GM23338 (cell line): ENCODE results near the gene CASS4. TPM values are rescaled to one million over a fixed set of nuclear protein-coding genes. Genes with fewer than 3 reads are reported as not detected.
A peak's percentile ranks its signal among the peaks of the same experiment; 100 is the strongest.

Source experiments
- ATAC-seq: fragments of 200-7000 bp; cut with Tn5 transposase; 3 replicates; pipeline ENCODE4 v1.9.1; 2020
- DNase-seq: peaks from one replicate; pipeline ENCODE4 v3.0.0-alpha.2; 2015; ENCODE audit warnings: low spot score
- H2AFZ ChIP-seq: fragments of 200-600 bp; sonication (generic); 2 replicates; pipeline ENCODE4 v1.8.0; 2016; ENCODE audit warnings: antibody characterized with exemption, mild to moderate bottlenecking, moderate library complexity
- H3F3A ChIP-seq: fragments of 200-600 bp; sonication (generic); replicated peaks from 2 replicates; pipeline ENCODE4 v1.8.0; 2017; ENCODE audit warnings: antibody characterized with exemption, mixed run types, low read depth
- H3K27ac ChIP-seq: fragments of 200-600 bp; sonication (generic); 2 replicates; pipeline ENCODE4 v1.6.1; 2016; ENCODE audit warnings: low read depth
- H3K27me3 ChIP-seq: fragments of 200-600 bp; sonication (generic); 2 replicates; pipeline ENCODE4 v1.8.0; 2016; ENCODE audit warnings: mild to moderate bottlenecking, mixed run types, moderate library complexity; ENCODE audit not compliant: insufficient read depth
- H3K36me3 ChIP-seq: fragments of 200-600 bp; sonication (generic); 2 replicates; pipeline ENCODE4 v1.8.0; 2016; ENCODE audit warnings: mild to moderate bottlenecking; ENCODE audit not compliant: insufficient read depth
- H3K4me1 ChIP-seq: fragments of 200-600 bp; sonication (generic); 2 replicates; pipeline ENCODE4 v1.8.0; 2016; ENCODE audit warnings: mild to moderate bottlenecking, moderate library complexity; ENCODE audit not compliant: insufficient read depth
- H3K4me2 ChIP-seq: fragments of 200-600 bp; sonication (generic); 2 replicates; pipeline ENCODE4 v1.7.1; 2017; ENCODE audit warnings: mixed run types
- H3K4me3 ChIP-seq: fragments of 200-600 bp; sonication (generic); 2 replicates; pipeline ENCODE4 v1.6.1; 2016; ENCODE audit warnings: mixed run types
- H3K79me2 ChIP-seq: fragments of 200-600 bp; sonication (generic); replicated peaks from 2 replicates; pipeline ENCODE4 v1.8.0; 2017; ENCODE audit warnings: mild to moderate bottlenecking; ENCODE audit not compliant: insufficient read depth
- H3K9me2 ChIP-seq: fragments of 200-600 bp; sonication (generic); 2 replicates; pipeline ENCODE4 v1.8.0; 2017; ENCODE audit not compliant: insufficient read depth
- H4K20me1 ChIP-seq: fragments of 200-600 bp; sonication (generic); replicated peaks from 2 replicates; pipeline ENCODE4 v1.8.0; 2017; ENCODE audit warnings: mild to moderate bottlenecking; ENCODE audit not compliant: insufficient read depth
- H3K27ac Mint-ChIP-seq: 2 replicates; pipeline ENCODE4 v1.8.0; 2020; ENCODE audit warnings: inconsistent platforms, mild to moderate bottlenecking, moderate library complexity, mixed read lengths
- H3K27me3 Mint-ChIP-seq: 3 replicates; pipeline ENCODE4 v1.8.0; 2022; ENCODE audit warnings: low read depth, mild to moderate bottlenecking, moderate library complexity, mixed read lengths, inconsistent platforms; ENCODE audit not compliant: insufficient read depth, poor library complexity
- H3K36me3 Mint-ChIP-seq: 3 replicates; pipeline ENCODE4 v1.8.0; 2021; ENCODE audit warnings: low read depth, mild to moderate bottlenecking, inconsistent platforms, moderate library complexity, mixed read lengths
- H3K4me1 Mint-ChIP-seq: 3 replicates; pipeline ENCODE4 v1.8.0; 2020; ENCODE audit warnings: mild to moderate bottlenecking, inconsistent platforms, mixed read lengths
- H3K4me3 Mint-ChIP-seq: 3 replicates; pipeline ENCODE4 v1.8.0; 2021; ENCODE audit warnings: moderate library complexity, mild to moderate bottlenecking, inconsistent platforms, mixed read lengths
- H3K9me3 Mint-ChIP-seq: 3 replicates; pipeline ENCODE4 v1.8.0; 2020; ENCODE audit warnings: moderate library complexity, mild to moderate bottlenecking, inconsistent platforms, mixed read lengths
- EZH2 ChIP-seq: fragments of 200-600 bp; sonication (generic); IDR thresholded peaks from one replicate; pipeline ENCODE4 v1.8.0; 2017; ENCODE audit warnings: antibody characterized with exemption, mild to moderate bottlenecking, low read depth; ENCODE audit not compliant: unreplicated experiment
- EZH2phosphoT487 ChIP-seq: fragments of 200-600 bp; sonication (generic); IDR thresholded peaks from one replicate; pipeline ENCODE4 v1.8.1; 2018; ENCODE audit warnings: antibody characterized with exemption; ENCODE audit not compliant: unreplicated experiment
- JUNB ChIP-seq: IDR thresholded peaks from one replicate; pipeline ENCODE4 v1.6.1; 2016; ENCODE audit warnings: antibody characterized with exemption; ENCODE audit not compliant: unreplicated experiment
- ZNF114 ChIP-seq: fragments of 250-450 bp; sonication (Bioruptor Pico); IDR thresholded peaks from 2 replicates; pipeline ENCODE4 v1.5.0; 2020; ENCODE audit warnings: mild to moderate bottlenecking, moderate library complexity
- ZNF331 ChIP-seq: fragments of 250-450 bp; sonication (Bioruptor Pico); IDR thresholded peaks from 2 replicates; pipeline ENCODE4 v1.5.0; 2020; ENCODE audit warnings: low read depth, mild to moderate bottlenecking, moderate library complexity
- long read RNA-seq: library from polyadenylated mRNA; unstranded; transcript quantifications from one replicate; pipeline ENCODE4 v2.0.0, GENCODE V29; 2020; ENCODE audit not compliant: unreplicated experiment
- polyA plus RNA-seq: library from polyadenylated mRNA; unstranded; fragments of >200 nt; fragmentation: Nextera tagmentation; extraction: Ambion mirVana; gene quantifications from 2 replicates; pipeline ENCODE4 v1.2.1, GENCODE V29; 2016
- total RNA-seq: library from RNA; depleted of rRNA; stranded (reverse); fragments of >200 nt; shearing (Covaris generic); gene quantifications from 2 replicates; pipeline ENCODE4 v1.2.3, GENCODE V29; 2014; rRNA removed
- TF ChIP-seq, protein P1 (sequence below): fragments of 250-450 bp; sonication (Bioruptor Pico); IDR thresholded peaks from 2 replicates; pipeline ENCODE4 v1.5.0; 2020; ENCODE audit warnings: mild to moderate bottlenecking, moderate library complexity
- TF ChIP-seq, protein P2 (sequence below): IDR thresholded peaks from one replicate; pipeline ENCODE4 v1.6.1; 2018; ENCODE audit warnings: antibody characterized with exemption; ENCODE audit not compliant: unreplicated experiment

The CASS4 gene, protein sequence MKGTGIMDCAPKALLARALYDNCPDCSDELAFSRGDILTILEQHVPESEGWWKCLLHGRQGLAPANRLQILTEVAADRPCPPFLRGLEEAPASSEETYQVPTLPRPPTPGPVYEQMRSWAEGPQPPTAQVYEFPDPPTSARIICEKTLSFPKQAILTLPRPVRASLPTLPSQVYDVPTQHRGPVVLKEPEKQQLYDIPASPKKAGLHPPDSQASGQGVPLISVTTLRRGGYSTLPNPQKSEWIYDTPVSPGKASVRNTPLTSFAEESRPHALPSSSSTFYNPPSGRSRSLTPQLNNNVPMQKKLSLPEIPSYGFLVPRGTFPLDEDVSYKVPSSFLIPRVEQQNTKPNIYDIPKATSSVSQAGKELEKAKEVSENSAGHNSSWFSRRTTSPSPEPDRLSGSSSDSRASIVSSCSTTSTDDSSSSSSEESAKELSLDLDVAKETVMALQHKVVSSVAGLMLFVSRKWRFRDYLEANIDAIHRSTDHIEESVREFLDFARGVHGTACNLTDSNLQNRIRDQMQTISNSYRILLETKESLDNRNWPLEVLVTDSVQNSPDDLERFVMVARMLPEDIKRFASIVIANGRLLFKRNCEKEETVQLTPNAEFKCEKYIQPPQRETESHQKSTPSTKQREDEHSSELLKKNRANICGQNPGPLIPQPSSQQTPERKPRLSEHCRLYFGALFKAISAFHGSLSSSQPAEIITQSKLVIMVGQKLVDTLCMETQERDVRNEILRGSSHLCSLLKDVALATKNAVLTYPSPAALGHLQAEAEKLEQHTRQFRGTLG
- 0.12 TPM in 1 of 2 replicates, not detected in the other for total RNA-seq
- not detected in 2 replicates for polyA plus RNA-seq
- long read RNA-seq: 0 reads

DNA sequence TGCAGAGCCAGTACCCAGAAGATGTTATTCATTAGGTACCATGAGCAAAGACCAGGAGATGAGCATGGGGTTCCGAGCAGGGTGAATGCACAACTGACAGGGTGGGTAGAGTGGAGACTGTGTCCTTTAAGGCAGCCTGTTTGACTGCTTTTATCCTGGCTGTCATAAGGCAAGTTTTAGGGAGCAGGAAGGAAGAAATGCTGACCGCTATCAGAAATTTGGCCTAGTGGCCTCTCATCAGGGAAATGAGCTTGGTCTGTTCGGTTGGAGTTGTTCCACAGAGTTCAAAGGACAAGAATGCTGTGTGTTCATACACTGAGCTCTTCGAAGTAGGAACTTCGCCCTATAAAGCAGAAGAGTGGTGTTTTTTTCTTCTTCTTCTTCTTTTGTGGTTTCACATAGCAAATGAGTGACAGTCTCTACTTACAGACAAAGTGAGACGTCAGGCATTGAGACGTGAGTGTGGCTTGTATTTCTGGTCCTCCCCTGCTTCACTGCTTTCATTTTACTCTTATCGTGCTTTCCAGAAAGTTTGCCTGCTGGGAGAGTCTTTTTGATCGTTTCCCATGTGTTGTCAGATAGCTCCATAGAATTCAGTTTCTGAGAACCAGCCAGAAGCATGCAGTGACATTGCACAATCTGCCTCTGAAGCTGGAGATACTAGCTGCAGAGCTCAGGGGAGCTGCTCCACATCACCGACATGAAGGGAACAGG is at the start of gene CASS4:
TSS of gene CASS4 (plus strand) at position 502 of the 714 bp plus-strand sequence. CDS start at position 701, 199 bp downstream.
- no peak within 1 kb of the TSS for H3K4me3 ChIP-seq
- no peak for ATAC-seq
- no peaks in the 10 kb centered on the region for H3K4me1 Mint-ChIP-seq
- H3K36me3 Mint-ChIP-seq: peaks cover 14% of the 10 kb centered on the region; the same call in 2 of the 3 replicates
- H3K27me3 ChIP-seq: no peaks in the 10 kb centered on the region
- H3K4me3 Mint-ChIP-seq: no peak within 1 kb of the TSS
- no peak within 1 kb of the TSS for H3K4me2 ChIP-seq
- H3K36me3 ChIP-seq: no peaks in the 10 kb centered on the region; the same call in 1 of the 2 replicates
- no peaks in the 10 kb centered on the region for H3K9me3 Mint-ChIP-seq
- H3K9me2 ChIP-seq: no peaks in the 10 kb centered on the region
- no peak for DNase-seq
- no peaks in the 10 kb centered on the region for H3K27me3 Mint-ChIP-seq
- TF ChIP-seq EZH2phosphoT487: no peak
- TF ChIP-seq ZNF114 (CRISPR knock-in tag): no peak
- no peaks in the 10 kb centered on the region for H3K4me1 ChIP-seq
- no peaks in the 10 kb centered on the region for H4K20me1 ChIP-seq
- no peak within 1 kb of the TSS for H3K27ac ChIP-seq
- H2AFZ ChIP-seq: no peak within 1 kb of the TSS
- H3K27ac Mint-ChIP-seq: no peak within 1 kb of the TSS
- no peaks in the 10 kb centered on the region for H3K79me2 ChIP-seq
- no peaks in the 10 kb centered on the region for H3F3A ChIP-seq

DNA sequence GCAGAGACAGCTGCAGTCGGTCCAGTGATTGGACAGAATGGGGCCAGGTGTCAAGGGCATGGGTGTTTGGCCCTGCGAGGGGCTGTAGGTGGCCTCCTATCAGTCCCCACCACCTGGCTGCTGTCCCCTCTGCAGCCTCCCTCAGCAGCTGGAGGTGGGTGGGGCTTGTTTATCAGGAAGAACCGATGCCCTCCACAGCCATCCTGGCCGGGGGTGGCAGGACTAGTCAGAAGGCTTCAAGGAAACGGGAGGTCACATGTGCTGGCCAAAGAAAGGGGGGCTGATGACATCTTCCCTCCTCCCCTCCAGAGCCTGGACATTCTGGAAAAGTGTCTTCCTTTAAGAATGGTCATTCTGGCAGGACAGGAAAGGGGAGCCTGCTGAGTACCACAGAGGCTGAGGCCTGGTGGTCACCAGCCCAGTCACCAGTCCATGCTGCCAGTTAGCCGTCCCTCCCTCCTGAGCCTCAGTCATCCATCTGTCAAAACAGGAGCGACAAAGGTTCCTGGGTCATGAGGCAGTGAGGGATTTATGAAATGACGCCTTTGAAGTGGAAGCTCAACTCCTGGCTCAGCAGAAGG is 49.1 kb upstream of the CASS4 start:
- Histone ChIP-seq H2AFZ (no peak overlapping the region), H4K20me1 (no peaks in the 10 kb centered on the region), H3F3A (no peaks in the 10 kb centered on the region), H3K79me2 (no peaks in the 10 kb centered on the region), H3K4me2 (no peak overlapping the region), H3K4me3 (no peak overlapping the region), H3K27ac (no peak overlapping the region), H3K4me1 (peaks cover 14% of the 10 kb centered on the region), H3K36me3 (no peaks in the 10 kb centered on the region), H3K27me3 (no peaks in the 10 kb centered on the region), H3K9me2 (no peaks in the 10 kb centered on the region)
- no peak overlapping the region for H3K4me3 Mint-ChIP-seq
- no peak for ATAC-seq
- peak; percentile 31 for DNase-seq
- peaks cover 14% of the 10 kb centered on the region for H3K27me3 Mint-ChIP-seq
- H3K27ac Mint-ChIP-seq: no peak overlapping the region; the same call in 1 of the 2 replicates
- H3K9me3 Mint-ChIP-seq: no peaks in the 10 kb centered on the region; the same call in 2 of the 3 replicates
- peaks cover 3% of the 10 kb centered on the region; the same call in 2 of the 3 replicates for H3K36me3 Mint-ChIP-seq
- peaks cover 11% of the 10 kb centered on the region for H3K4me1 Mint-ChIP-seq
- TF ChIP-seq, protein P1, sequence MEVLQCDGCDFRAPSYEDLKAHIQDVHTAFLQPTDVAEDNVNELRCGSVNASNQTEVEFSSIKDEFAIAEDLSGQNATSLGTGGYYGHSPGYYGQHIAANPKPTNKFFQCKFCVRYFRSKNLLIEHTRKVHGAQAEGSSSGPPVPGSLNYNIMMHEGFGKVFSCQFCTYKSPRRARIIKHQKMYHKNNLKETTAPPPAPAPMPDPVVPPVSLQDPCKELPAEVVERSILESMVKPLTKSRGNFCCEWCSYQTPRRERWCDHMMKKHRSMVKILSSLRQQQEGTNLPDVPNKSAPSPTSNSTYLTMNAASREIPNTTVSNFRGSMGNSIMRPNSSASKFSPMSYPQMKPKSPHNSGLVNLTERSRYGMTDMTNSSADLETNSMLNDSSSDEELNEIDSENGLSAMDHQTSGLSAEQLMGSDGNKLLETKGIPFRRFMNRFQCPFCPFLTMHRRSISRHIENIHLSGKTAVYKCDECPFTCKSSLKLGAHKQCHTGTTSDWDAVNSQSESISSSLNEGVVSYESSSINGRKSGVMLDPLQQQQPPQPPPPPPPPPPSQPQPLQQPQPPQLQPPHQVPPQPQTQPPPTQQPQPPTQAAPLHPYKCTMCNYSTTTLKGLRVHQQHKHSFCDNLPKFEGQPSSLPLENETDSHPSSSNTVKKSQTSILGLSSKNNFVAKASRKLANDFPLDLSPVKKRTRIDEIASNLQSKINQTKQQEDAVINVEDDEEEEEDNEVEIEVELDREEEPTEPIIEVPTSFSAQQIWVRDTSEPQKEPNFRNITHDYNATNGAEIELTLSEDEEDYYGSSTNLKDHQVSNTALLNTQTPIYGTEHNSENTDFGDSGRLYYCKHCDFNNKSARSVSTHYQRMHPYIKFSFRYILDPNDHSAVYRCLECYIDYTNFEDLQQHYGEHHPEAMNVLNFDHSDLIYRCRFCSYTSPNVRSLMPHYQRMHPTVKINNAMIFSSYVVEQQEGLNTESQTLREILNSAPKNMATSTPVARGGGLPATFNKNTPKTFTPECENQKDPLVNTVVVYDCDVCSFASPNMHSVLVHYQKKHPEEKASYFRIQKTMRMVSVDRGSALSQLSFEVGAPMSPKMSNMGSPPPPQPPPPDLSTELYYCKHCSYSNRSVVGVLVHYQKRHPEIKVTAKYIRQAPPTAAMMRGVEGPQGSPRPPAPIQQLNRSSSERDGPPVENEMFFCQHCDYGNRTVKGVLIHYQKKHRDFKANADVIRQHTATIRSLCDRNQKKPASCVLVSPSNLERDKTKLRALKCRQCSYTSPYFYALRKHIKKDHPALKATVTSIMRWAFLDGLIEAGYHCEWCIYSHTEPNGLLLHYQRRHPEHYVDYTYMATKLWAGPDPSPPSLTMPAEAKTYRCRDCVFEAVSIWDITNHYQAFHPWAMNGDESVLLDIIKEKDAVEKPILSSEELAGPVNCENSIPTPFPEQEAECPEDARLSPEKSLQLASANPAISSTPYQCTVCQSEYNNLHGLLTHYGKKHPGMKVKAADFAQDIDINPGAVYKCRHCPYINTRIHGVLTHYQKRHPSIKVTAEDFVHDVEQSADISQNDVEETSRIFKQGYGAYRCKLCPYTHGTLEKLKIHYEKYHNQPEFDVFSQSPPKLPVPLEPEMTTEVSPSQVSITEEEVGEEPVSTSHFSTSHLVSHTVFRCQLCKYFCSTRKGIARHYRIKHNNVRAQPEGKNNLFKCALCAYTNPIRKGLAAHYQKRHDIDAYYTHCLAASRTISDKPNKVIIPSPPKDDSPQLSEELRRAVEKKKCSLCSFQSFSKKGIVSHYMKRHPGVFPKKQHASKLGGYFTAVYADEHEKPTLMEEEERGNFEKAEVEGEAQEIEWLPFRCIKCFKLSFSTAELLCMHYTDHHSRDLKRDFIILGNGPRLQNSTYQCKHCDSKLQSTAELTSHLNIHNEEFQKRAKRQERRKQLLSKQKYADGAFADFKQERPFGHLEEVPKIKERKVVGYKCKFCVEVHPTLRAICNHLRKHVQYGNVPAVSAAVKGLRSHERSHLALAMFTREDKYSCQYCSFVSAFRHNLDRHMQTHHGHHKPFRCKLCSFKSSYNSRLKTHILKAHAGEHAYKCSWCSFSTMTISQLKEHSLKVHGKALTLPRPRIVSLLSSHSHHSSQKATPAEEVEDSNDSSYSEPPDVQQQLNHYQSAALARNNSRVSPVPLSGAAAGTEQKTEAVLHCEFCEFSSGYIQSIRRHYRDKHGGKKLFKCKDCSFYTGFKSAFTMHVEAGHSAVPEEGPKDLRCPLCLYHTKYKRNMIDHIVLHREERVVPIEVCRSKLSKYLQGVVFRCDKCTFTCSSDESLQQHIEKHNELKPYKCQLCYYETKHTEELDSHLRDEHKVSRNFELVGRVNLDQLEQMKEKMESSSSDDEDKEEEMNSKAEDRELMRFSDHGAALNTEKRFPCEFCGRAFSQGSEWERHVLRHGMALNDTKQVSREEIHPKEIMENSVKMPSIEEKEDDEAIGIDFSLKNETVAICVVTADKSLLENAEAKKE (CRISPR knock-in tag): no peak
- TF ChIP-seq ZNF331 (CRISPR knock-in tag): no peak
- no peak for TF ChIP-seq JUNB
- TF ChIP-seq, protein P2, sequence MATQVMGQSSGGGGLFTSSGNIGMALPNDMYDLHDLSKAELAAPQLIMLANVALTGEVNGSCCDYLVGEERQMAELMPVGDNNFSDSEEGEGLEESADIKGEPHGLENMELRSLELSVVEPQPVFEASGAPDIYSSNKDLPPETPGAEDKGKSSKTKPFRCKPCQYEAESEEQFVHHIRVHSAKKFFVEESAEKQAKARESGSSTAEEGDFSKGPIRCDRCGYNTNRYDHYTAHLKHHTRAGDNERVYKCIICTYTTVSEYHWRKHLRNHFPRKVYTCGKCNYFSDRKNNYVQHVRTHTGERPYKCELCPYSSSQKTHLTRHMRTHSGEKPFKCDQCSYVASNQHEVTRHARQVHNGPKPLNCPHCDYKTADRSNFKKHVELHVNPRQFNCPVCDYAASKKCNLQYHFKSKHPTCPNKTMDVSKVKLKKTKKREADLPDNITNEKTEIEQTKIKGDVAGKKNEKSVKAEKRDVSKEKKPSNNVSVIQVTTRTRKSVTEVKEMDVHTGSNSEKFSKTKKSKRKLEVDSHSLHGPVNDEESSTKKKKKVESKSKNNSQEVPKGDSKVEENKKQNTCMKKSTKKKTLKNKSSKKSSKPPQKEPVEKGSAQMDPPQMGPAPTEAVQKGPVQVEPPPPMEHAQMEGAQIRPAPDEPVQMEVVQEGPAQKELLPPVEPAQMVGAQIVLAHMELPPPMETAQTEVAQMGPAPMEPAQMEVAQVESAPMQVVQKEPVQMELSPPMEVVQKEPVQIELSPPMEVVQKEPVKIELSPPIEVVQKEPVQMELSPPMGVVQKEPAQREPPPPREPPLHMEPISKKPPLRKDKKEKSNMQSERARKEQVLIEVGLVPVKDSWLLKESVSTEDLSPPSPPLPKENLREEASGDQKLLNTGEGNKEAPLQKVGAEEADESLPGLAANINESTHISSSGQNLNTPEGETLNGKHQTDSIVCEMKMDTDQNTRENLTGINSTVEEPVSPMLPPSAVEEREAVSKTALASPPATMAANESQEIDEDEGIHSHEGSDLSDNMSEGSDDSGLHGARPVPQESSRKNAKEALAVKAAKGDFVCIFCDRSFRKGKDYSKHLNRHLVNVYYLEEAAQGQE: no peak
- TF ChIP-seq EZH2: no peak
- TF ChIP-seq EZH2phosphoT487: no peak
